ENCODE data around the gene ACOX1. TPM values are rescaled to one million over a fixed set of nuclear protein-coding genes. Genes with fewer than 3 reads are reported as not detected.

The ACOX1 gene
- total RNA-seq, 1 donor from 2014 or later: 75.2 TPM

DNA sequence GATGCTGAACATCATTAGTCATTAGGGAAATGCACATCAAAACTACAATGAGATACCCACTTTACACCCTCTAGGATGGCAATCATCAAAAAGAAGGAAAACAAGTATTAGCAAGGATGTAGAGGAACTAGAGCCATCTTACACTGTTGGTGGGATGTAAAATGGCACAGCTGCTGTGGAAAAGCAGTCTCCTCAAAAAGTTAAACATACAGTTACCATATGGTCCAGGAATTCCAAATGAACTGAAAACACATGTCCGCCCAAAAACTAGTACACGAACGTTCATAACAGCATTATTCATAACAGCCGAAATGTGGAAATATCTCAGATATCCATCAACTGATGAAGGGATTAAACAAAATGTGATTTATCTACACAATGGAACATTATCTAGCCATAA is 45.2 kb downstream of the ACOX1 start:
- H3K9me3 ChIP-seq: no peaks in the 10 kb centered on the region
- TF ChIP-seq, protein P1, sequence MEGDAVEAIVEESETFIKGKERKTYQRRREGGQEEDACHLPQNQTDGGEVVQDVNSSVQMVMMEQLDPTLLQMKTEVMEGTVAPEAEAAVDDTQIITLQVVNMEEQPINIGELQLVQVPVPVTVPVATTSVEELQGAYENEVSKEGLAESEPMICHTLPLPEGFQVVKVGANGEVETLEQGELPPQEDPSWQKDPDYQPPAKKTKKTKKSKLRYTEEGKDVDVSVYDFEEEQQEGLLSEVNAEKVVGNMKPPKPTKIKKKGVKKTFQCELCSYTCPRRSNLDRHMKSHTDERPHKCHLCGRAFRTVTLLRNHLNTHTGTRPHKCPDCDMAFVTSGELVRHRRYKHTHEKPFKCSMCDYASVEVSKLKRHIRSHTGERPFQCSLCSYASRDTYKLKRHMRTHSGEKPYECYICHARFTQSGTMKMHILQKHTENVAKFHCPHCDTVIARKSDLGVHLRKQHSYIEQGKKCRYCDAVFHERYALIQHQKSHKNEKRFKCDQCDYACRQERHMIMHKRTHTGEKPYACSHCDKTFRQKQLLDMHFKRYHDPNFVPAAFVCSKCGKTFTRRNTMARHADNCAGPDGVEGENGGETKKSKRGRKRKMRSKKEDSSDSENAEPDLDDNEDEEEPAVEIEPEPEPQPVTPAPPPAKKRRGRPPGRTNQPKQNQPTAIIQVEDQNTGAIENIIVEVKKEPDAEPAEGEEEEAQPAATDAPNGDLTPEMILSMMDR (IDR thresholded peaks at IDR 0.05): no peak
- DNase-seq: no peak
- intact Hi-C loops (cut with DNase I): no loop called here
- no peaks in the 10 kb centered on the region for H3K36me3 ChIP-seq
- no peak overlapping the region for H3K4me3 ChIP-seq
- ATAC-seq: no peak
- H3K4me1 ChIP-seq: no peaks in the 10 kb centered on the region
- H3K27ac ChIP-seq: no peak overlapping the region
- no peaks in the 10 kb centered on the region for H3K27me3 ChIP-seq

DNA sequence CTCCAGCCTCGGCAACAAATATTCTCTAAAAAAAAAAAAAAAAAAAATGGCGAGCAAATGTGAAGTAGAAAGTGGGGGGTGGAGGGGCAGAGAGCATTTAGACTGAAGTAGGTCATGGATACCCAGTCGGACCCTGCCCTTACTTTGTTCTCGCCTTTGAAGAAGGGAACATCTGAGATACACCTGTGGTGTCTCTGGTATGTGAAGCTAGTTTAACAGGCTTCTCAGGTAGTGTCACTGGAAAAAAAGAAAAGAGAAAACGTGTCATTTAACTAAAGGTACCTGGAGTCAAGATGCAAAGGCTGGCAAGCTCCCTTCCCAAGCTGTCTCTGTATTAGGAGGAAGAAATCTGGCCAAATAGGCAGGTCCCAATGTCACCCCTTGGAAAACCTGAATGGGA is 46.1 kb downstream of the ACOX1 start:
- intact Hi-C loops (cut with DNase I): no loop called here
- Histone ChIP-seq H3K36me3 (no peaks in the 10 kb centered on the region), H3K4me3 (no peak overlapping the region), H3K4me1 (no peaks in the 10 kb centered on the region), H3K27me3 (no peaks in the 10 kb centered on the region), H3K27ac (no peak overlapping the region), H3K9me3 (no peaks in the 10 kb centered on the region)
- TF ChIP-seq, protein P1 (IDR thresholded peaks at IDR 0.05): no peak
- ATAC-seq (no peak), DNase-seq (no peak)

DNA sequence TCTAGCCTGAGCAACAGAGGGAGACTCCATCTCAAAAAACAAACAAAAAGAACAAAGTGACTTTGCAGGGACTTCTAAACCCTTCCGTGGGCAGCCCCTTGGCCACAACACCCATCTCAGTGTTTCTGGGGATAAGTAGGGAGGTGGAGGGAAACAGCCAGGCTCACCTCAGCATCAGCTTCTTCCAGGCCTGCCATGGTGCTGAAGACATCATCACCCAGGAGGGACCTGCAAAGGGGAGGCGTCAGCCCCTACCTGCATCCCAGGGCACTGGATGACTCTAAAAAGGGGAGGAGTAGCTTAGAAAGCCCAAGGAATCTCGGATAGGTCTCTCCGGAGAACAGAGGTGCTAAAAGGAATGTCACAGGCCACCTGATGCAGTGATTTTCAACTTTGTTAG is 47.9 kb downstream of the ACOX1 start:
- intact Hi-C loops (cut with DNase I): no loop called here
- H3K9me3 ChIP-seq: no peaks in the 10 kb centered on the region
- no peak overlapping the region for H3K27ac ChIP-seq
- H3K27me3 ChIP-seq: no peaks in the 10 kb centered on the region
- no peaks in the 10 kb centered on the region for H3K36me3 ChIP-seq
- H3K4me1 ChIP-seq: no peaks in the 10 kb centered on the region
- H3K4me3 ChIP-seq: no peak overlapping the region
- TF ChIP-seq, protein P1 (IDR thresholded peaks at IDR 0.05): no peak
- no peak for ATAC-seq
- DNase-seq: no peak

DNA sequence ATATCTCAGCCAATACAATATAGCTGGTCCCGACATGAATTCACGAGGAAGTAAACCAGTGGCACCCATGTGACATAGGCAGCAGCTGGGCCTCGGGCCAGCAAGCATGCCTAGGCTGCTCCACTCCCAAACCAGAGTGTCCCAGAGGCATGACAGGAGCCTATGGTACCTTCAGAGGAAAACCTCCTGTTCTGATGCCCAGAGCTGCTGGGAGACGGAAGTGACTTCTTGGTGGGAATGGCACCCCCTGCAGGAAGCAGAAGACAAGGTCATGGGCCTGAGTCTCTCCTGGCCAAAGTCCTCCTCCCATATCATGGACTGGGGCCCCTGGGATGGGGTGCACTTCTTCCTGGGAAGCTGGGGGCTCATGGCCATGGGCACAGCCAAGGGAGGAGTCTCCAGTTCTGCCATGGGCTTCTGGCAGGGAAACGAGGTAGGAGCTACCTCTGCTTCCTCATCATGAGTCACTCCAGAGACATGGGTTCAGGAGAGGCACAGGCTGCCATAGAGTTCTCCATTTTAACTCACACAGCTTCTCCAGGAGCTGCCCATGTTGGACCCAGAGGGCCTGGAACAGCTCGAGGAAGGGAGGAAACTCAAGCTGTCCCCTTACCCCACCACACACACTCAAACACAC is 51.6 kb downstream of the ACOX1 start:
- no peak overlapping the region for H3K4me3 ChIP-seq
- H3K27ac ChIP-seq: no peak overlapping the region
- no peaks in the 10 kb centered on the region for H3K9me3 ChIP-seq
- H3K4me1 ChIP-seq: no peaks in the 10 kb centered on the region
- H3K36me3 ChIP-seq: no peaks in the 10 kb centered on the region
- ATAC-seq (peak; percentile 90), DNase-seq (no peak)
- TF ChIP-seq, protein P1 (IDR thresholded peaks at IDR 0.05): peak; percentile 43
- no peaks in the 10 kb centered on the region for H3K27me3 ChIP-seq
- intact Hi-C loops (cut with DNase I): no loop called here

DNA sequence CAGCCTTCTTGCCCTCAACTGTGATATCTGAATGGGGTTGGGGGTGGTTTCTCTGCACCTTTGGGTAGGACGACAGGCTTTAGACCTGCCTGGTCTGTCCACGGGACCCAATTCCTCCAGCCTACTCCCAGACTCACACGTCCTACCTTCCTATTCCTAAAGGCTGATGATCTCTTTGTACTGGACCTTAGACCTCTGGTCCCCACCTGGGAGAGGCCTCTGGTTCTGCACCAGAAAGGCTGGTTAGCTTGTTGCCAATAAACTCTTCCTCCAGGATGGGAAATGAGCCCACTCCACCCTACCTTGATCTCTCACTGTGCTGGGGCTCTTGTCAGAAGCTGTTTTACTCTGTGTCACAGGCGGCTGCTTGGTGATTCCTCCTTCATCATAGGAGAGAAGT is 52.5 kb downstream of the ACOX1 start:
- Histone ChIP-seq H3K4me3 (no peak overlapping the region), H3K36me3 (no peaks in the 10 kb centered on the region), H3K27me3 (no peaks in the 10 kb centered on the region), H3K27ac (no peak overlapping the region), H3K4me1 (no peaks in the 10 kb centered on the region), H3K9me3 (no peaks in the 10 kb centered on the region)
- DNase-seq: no peak
- intact Hi-C loops (cut with DNase I): no loop called here
- no peak for ATAC-seq
- TF ChIP-seq, protein P1 (IDR thresholded peaks at IDR 0.05): no peak

DNA sequence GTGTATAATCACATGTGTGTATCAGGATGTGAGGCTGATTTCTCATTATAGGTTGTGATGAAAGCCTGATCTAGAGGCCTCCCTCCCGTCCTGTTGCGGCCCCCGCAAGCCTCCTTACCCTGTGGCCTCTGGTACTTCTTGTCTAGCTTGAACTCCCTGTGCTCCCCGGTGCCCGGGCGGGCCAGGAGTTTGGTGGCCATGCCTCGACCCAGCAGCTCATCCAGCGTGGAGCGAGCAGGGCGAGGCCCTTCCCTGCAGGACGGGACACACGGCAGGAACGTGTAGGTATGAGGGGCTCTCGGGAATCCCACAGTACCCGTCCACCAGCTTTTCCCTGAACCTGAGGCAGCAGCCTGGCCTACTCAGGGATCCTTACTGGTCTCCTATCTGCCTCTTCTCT is 53.1 kb downstream of the ACOX1 start:
- TF ChIP-seq, protein P1 (IDR thresholded peaks at IDR 0.05): no peak
- Histone ChIP-seq H3K9me3 (no peaks in the 10 kb centered on the region), H3K4me1 (no peaks in the 10 kb centered on the region), H3K27ac (no peak overlapping the region), H3K36me3 (no peaks in the 10 kb centered on the region), H3K4me3 (no peak overlapping the region), H3K27me3 (no peaks in the 10 kb centered on the region)
- ATAC-seq: no peak
- intact Hi-C loops (cut with DNase I): no loop called here
- DNase-seq: no peak

All from upper lobe of right lung (tissue), 1 donor.